ENCODE measurements around the gene SEMA4D.
A peak's percentile ranks its signal among the peaks of the same experiment; 100 is the strongest.

Gene SEMA4D

DNA sequence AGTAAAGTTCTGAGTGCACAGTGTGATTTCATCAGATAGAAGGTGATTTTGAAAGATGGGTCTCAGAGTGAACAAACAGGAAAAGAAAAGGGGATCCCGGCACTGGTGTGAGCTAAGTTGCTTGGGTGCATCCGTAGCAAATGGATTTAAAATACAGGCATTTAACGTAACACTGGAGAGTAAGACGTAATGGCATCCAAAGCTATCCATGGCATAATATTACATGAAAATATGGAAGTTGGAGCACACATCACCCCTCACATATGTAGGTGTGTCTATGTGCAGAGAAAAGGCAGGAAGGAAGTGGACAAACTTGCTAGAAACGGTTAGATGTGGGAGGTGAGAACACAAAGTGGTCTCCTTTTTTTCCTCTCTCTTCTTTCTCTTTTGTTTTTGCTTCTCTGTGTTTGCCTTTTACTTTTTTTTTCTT lies 38.2 kb upstream of the SEMA4D start:
- Histone ChIP-seq H3K9ac (ENCODE audit: low read depth, low read length, poor library complexity) (no peak overlapping the region), H2AFZ (ENCODE audit: low read length) (no peak overlapping the region), H2BK5ac (ENCODE audit: low read length) (no peak overlapping the region), H3K4me1 (ENCODE audit: control insufficient read depth in 2 of 2, insufficient read depth in 1 of 2, low read depth in 1 of 2, low read length in 2 of 2) (peaks cover 0 to 1% of the 10 kb centered on the region in 2 donors), H2BK12ac (ENCODE audit: low read length) (no peak overlapping the region), H3K4me2 (ENCODE audit: insufficient read depth, low read length, poor library complexity, severe bottlenecking) (no peak overlapping the region), H3K4me3 (ENCODE audit: low read length in 2 of 2) (no peak overlapping the region), H2AK5ac (ENCODE audit: low read depth, low read length) (no peak overlapping the region), H3K18ac (ENCODE audit: low read length) (no peak overlapping the region), H3K36me3 (replicated peaks in 1 of 2; ENCODE audit: control insufficient read depth in 2 of 2, insufficient read depth in 2 of 2, low read length in 2 of 2) (no peaks in the 10 kb centered on the region), H3K23ac (ENCODE audit: low read depth, low read length, poor library complexity) (no peak overlapping the region), H3K14ac (ENCODE audit: low read length) (no peak overlapping the region), H3K79me1 (ENCODE audit: low read depth, low read length) (peaks cover 2% of the 10 kb centered on the region), H3K4ac (ENCODE audit: low read length) (no peak overlapping the region), H3K27me3 (ENCODE audit: control insufficient read depth in 3 of 3, insufficient read depth in 3 of 3, low read depth in 1 of 3, low read length in 3 of 3) (peaks cover 0 to 26% (median 0%) of the 10 kb centered on the region in 3 experiments), H2BK120ac (ENCODE audit: low read depth, low read length) (no peak overlapping the region), H4K91ac (ENCODE audit: low read depth, low read length, poor library complexity) (no peak overlapping the region), H3K27ac (replicated peaks; ENCODE audit: low read length) (no peak overlapping the region), H2BK15ac (ENCODE audit: low read length) (no peak overlapping the region), H3K9me3 (replicated peaks in 1 of 2; ENCODE audit: control insufficient read depth in 2 of 2, insufficient read depth in 1 of 2, low read depth in 1 of 2, low read length in 2 of 2) (peaks cover 0 to 3% of the 10 kb centered on the region in 2 donors), H4K8ac (ENCODE audit: low read depth, low read length) (no peak overlapping the region)
- no peak for DNase-seq (ENCODE audit: low spot score)
- no CpG with 5 or more reads among the region's 5 CpGs for WGBS, 2 donors (ENCODE audit: extremely low coverage in 2 of 2, insufficient read length in 2 of 2, insufficient replicate concordance in 1 of 2)

DNA sequence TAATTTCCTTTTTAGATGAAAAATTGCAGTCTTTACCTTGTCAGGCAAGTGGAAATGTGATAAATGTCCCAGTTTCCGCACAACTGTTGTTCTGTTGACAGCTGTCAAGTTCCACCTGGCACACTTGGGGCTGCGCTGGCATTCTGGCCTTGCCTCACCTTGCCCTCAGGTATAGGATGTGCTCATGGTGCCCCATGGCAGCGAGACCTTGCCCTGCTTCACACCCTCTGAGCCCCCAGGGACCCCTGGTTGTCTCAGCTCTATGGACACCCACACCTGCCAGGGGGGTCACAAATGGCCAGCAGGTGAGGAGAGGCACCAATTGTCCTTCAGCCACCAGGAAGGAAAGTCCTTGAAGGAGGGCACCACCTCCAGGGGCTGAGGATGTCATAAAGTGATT lies 37.5 kb upstream of the SEMA4D start:
- H3K14ac ChIP-seq (ENCODE audit: low read length): no peak overlapping the region
- H3K79me1 ChIP-seq (ENCODE audit: low read depth, low read length): peaks cover 2% of the 10 kb centered on the region
- no CpG with 5 or more reads among the region's 3 CpGs for WGBS, 2 donors (ENCODE audit: extremely low coverage in 2 of 2, insufficient read length in 2 of 2, insufficient replicate concordance in 1 of 2)
- H4K91ac ChIP-seq (ENCODE audit: low read depth, low read length, poor library complexity): no peak overlapping the region
- H3K4me3 ChIP-seq (ENCODE audit: low read length in 2 of 2): peak overlapping the region in 1 of 2 donors; percentile 21
- H3K27ac ChIP-seq (replicated peaks; ENCODE audit: low read length): no peak overlapping the region
- no peak overlapping the region for H2BK5ac ChIP-seq (ENCODE audit: low read length)
- peaks cover 0 to 26% (median 0%) of the 10 kb centered on the region in 3 experiments for H3K27me3 ChIP-seq (ENCODE audit: control insufficient read depth in 3 of 3, insufficient read depth in 3 of 3, low read depth in 1 of 3, low read length in 3 of 3)
- peak overlapping the region; percentile 26 for H3K18ac ChIP-seq (ENCODE audit: low read length)
- no peak overlapping the region for H2AK5ac ChIP-seq (ENCODE audit: low read depth, low read length)
- no peak overlapping the region for H2AFZ ChIP-seq (ENCODE audit: low read length)
- H2BK120ac ChIP-seq (ENCODE audit: low read depth, low read length): no peak overlapping the region
- no peak for DNase-seq (ENCODE audit: low spot score)
- no peak overlapping the region for H2BK15ac ChIP-seq (ENCODE audit: low read length)
- no peak overlapping the region for H3K4ac ChIP-seq (ENCODE audit: low read length)
- H3K9me3 ChIP-seq (replicated peaks in 1 of 2; ENCODE audit: control insufficient read depth in 2 of 2, insufficient read depth in 1 of 2, low read depth in 1 of 2, low read length in 2 of 2): peaks cover 0 to 3% of the 10 kb centered on the region in 2 donors
- no peak overlapping the region for H3K9ac ChIP-seq (ENCODE audit: low read depth, low read length, poor library complexity)
- H3K4me2 ChIP-seq (ENCODE audit: insufficient read depth, low read length, poor library complexity, severe bottlenecking): no peak overlapping the region
- H3K23ac ChIP-seq (ENCODE audit: low read depth, low read length, poor library complexity): no peak overlapping the region
- no peak overlapping the region for H4K8ac ChIP-seq (ENCODE audit: low read depth, low read length)
- no peaks in the 10 kb centered on the region for H3K36me3 ChIP-seq (replicated peaks in 1 of 2; ENCODE audit: control insufficient read depth in 2 of 2, insufficient read depth in 2 of 2, low read length in 2 of 2)
- H2BK12ac ChIP-seq (ENCODE audit: low read length): no peak overlapping the region
- H3K4me1 ChIP-seq (ENCODE audit: control insufficient read depth in 2 of 2, insufficient read depth in 1 of 2, low read depth in 1 of 2, low read length in 2 of 2): peaks cover 0 to 1% of the 10 kb centered on the region in 2 donors

DNA sequence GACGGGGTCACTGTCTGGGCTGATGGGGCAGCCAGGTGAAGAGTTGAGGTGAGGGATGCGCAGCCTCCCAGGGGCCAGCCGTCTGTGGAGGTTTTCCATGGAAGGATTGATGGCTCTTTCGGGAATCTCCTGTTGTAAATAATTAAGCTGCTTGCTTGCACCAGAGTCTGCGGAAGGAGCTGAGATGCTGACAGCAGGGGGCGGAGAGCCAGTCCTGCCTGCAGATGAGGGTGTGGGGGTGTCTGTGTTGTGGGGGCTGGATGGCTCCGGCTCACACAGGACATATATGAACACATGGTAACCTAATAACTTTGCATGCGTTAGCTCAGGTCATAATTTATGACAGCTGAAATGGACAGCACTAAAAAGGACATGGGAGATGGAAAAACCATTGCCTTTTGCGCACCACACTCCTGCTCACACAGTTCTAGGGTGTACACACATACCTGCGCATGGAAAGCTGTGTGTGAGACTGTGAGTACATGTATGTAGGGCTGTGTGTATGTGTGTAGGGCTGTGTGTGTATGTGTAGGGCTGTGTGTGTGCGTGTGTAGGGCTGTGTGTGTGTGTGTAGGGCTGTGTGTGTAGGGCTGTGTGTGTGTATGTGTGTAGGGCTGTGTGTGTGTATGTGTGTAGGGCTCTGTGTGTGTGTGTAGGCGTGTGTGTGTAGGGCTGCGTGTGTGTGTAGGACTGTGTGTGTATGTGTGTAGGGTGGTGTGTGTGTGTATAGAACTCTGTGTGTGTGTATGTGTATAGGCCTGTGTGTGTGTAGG lies 36.8 kb upstream of the SEMA4D start:
- Histone ChIP-seq H3K9me3 (replicated peaks in 1 of 2; ENCODE audit: control insufficient read depth in 2 of 2, insufficient read depth in 1 of 2, low read depth in 1 of 2, low read length in 2 of 2) (peaks cover 0 to 3% of the 10 kb centered on the region in 2 donors), H2BK12ac (ENCODE audit: low read length) (no peak overlapping the region), H3K18ac (ENCODE audit: low read length) (peak overlapping the region; percentile 50), H2BK15ac (ENCODE audit: low read length) (no peak overlapping the region), H3K27me3 (ENCODE audit: control insufficient read depth in 3 of 3, insufficient read depth in 3 of 3, low read depth in 1 of 3, low read length in 3 of 3) (peaks cover 0 to 23% (median 0%) of the 10 kb centered on the region in 3 experiments), H4K8ac (ENCODE audit: low read depth, low read length) (peak overlapping the region; percentile 55), H4K91ac (ENCODE audit: low read depth, low read length, poor library complexity) (no peak overlapping the region), H3K14ac (ENCODE audit: low read length) (no peak overlapping the region), H3K4ac (ENCODE audit: low read length) (no peak overlapping the region), H2BK5ac (ENCODE audit: low read length) (no peak overlapping the region), H3K9ac (ENCODE audit: low read depth, low read length, poor library complexity) (peak overlapping the region; percentile 51), H2BK120ac (ENCODE audit: low read depth, low read length) (no peak overlapping the region), H2AK5ac (ENCODE audit: low read depth, low read length) (no peak overlapping the region), H3K4me3 (ENCODE audit: low read length in 2 of 2) (peak overlapping the region in 1 of 2 donors; percentile 27), H3K27ac (replicated peaks; ENCODE audit: low read length) (no peak overlapping the region), H3K23ac (ENCODE audit: low read depth, low read length, poor library complexity) (no peak overlapping the region), H3K4me1 (ENCODE audit: control insufficient read depth in 2 of 2, insufficient read depth in 1 of 2, low read depth in 1 of 2, low read length in 2 of 2) (peaks cover 0 to 1% of the 10 kb centered on the region in 2 donors), H3K79me1 (ENCODE audit: low read depth, low read length) (peaks cover 2% of the 10 kb centered on the region), H3K4me2 (ENCODE audit: insufficient read depth, low read length, poor library complexity, severe bottlenecking) (no peak overlapping the region), H3K36me3 (replicated peaks in 1 of 2; ENCODE audit: control insufficient read depth in 2 of 2, insufficient read depth in 2 of 2, low read length in 2 of 2) (no peaks in the 10 kb centered on the region), H2AFZ (ENCODE audit: low read length) (no peak overlapping the region)
- WGBS, 2 donors (ENCODE audit: extremely low coverage in 2 of 2, insufficient read length in 2 of 2, insufficient replicate concordance in 1 of 2): no CpG with 5 or more reads among the region's 13 CpGs
- DNase-seq (ENCODE audit: low spot score): no peak

DNA sequence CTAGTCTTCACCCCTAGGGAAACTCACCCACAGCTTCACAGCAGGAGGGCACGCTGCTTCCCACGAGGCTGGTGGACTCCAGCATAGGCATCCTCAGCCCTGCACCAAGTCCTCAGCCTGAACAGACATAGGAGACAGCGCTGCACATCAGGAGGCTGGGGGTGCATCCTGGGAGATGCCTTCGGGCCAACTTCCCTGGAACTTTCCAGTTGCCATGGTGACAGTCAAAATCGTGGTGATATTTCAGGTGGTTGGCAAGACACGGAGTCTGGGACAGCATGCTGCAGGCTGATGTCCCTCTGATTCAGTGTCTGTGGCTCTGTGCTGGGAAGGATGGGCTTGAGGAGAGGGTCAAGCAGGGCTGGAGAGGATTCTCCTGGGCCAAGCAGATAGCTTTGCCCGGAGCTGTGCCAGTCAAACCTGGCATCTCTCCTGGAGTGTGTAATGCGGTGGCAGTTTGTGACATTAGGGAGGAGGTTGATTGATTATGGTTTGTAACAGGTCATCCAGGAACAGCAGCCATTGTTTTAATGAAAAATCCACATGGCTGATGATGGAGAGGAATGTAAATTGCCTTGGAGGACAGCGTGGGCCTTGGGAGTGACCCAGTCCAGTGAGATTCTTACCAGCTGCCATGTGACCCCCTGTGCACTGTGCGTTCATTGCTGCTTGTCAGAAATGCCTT lies 35.6 kb upstream of the SEMA4D start:
- Histone ChIP-seq H3K14ac (ENCODE audit: low read length) (peak overlapping the region; percentile 92), H3K9me3 (replicated peaks in 1 of 2; ENCODE audit: control insufficient read depth in 2 of 2, insufficient read depth in 1 of 2, low read depth in 1 of 2, low read length in 2 of 2) (no peaks in the 10 kb centered on the region), H3K27me3 (ENCODE audit: control insufficient read depth in 3 of 3, insufficient read depth in 3 of 3, low read depth in 1 of 3, low read length in 3 of 3) (peaks cover 0 to 18% (median 0%) of the 10 kb centered on the region in 3 experiments), H3K79me1 (ENCODE audit: low read depth, low read length) (no peaks in the 10 kb centered on the region), H3K27ac (replicated peaks; ENCODE audit: low read length) (no peak overlapping the region), H2BK5ac (ENCODE audit: low read length) (no peak overlapping the region), H3K4me2 (ENCODE audit: insufficient read depth, low read length, poor library complexity, severe bottlenecking) (no peak overlapping the region), H2AK5ac (ENCODE audit: low read depth, low read length) (no peak overlapping the region), H4K8ac (ENCODE audit: low read depth, low read length) (no peak overlapping the region), H4K91ac (ENCODE audit: low read depth, low read length, poor library complexity) (no peak overlapping the region), H3K4me1 (ENCODE audit: control insufficient read depth in 2 of 2, insufficient read depth in 1 of 2, low read depth in 1 of 2, low read length in 2 of 2) (peaks cover 0 to 1% of the 10 kb centered on the region in 2 donors), H3K23ac (ENCODE audit: low read depth, low read length, poor library complexity) (no peak overlapping the region), H3K9ac (ENCODE audit: low read depth, low read length, poor library complexity) (no peak overlapping the region), H2AFZ (ENCODE audit: low read length) (no peak overlapping the region), H2BK12ac (ENCODE audit: low read length) (no peak overlapping the region), H2BK15ac (ENCODE audit: low read length) (no peak overlapping the region), H3K36me3 (replicated peaks in 1 of 2; ENCODE audit: control insufficient read depth in 2 of 2, insufficient read depth in 2 of 2, low read length in 2 of 2) (no peaks in the 10 kb centered on the region), H3K4ac (ENCODE audit: low read length) (no peak overlapping the region), H3K4me3 (ENCODE audit: low read length in 2 of 2) (no peak overlapping the region), H3K18ac (ENCODE audit: low read length) (no peak overlapping the region), H2BK120ac (ENCODE audit: low read depth, low read length) (no peak overlapping the region)
- DNase-seq (ENCODE audit: low spot score): no peak
- no CpG with 5 or more reads among the region's 10 CpGs for WGBS, 2 donors (ENCODE audit: extremely low coverage in 2 of 2, insufficient read length in 2 of 2, insufficient replicate concordance in 1 of 2)

All from neuronal stem cell (in vitro differentiated cells).